Measurements from ENCODE around the gene TMEM165. TPM values are rescaled to one million over a fixed set of nuclear protein-coding genes. Genes with fewer than 3 reads are reported as not detected.

Gene TMEM165
- total and polyA plus RNA-seq, 9 of the 15 experiments (the other 6 are each of a cell fraction or from before 2014, with no cell fraction given), result 21.3 to 145 (median 96.8) TPM

DNA sequence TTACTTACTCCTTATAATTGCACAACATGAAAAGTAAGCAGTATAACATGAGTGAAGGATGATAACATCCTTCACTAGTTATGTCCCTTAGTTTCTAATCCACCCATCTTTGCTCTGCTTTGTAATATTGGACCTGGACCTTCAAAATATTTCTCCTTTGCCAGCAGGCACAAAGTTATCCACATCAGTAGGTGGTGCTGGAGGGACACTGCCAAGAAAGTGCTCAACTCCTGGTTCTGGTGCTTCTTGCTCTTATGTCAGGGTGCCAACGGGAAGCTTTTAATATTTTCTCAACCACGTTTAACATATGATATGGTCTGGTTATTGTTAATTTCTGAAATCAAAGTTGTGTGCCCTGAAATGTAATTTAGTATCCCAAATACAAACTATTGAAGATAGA, 49.1 kb downstream of the TMEM165 start (continued):
- TF ChIP-seq, protein P1, sequence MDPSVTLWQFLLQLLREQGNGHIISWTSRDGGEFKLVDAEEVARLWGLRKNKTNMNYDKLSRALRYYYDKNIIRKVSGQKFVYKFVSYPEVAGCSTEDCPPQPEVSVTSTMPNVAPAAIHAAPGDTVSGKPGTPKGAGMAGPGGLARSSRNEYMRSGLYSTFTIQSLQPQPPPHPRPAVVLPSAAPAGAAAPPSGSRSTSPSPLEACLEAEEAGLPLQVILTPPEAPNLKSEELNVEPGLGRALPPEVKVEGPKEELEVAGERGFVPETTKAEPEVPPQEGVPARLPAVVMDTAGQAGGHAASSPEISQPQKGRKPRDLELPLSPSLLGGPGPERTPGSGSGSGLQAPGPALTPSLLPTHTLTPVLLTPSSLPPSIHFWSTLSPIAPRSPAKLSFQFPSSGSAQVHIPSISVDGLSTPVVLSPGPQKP (CRISPR knock-in tag; IDR thresholded peaks at IDR 0.05), result no peak

DNA sequence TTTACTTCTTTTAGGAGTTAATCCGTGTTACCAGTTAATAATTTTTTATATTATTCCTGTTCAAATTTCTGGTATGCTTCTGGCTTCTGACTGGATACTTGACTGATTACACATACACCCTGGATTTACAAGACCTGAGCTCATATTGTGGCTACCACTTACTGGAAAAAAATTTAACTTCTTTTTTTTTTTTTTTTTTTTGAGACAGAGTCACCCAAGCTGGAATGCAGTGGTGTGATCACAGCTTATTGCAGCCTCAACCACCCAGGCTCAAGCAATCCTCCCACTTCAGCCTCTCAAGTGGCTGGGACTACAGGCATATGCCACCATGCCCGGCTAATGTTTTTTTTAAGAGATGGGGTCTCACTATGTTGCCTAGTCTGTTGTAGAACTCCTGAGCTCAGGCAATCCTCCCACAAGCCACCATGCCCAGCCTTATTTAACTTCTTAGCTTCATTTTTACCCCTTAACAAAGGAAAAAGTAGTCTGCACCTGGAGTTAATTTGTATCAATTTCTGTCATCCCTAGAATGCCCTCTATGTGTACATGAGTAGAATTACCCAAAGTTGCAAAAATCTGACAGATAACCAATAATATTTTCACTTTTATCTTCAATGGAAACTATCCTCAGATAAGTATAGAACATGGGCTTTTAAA, 50.3 kb downstream of the TMEM165 start:
- WGBS (ENCODE audit: insufficient coverage, low coverage, missing lambda C conversion rate), result 88% methylated on average over 2 of the region's 2 CpGs
- Histone ChIP-seq H3K36me3 (ENCODE audit: control insufficient read depth, insufficient read depth, low read length) (peaks cover 75% of the 10 kb centered on the region; the same call in 2 of the 3 replicates), H3K9ac (ENCODE audit: insufficient read depth in 1 of 2, low read depth in 2 of 2, low read length in 2 of 2) (no peak overlapping the region), H3K27me3 (ENCODE audit: control insufficient read depth in 2 of 2, insufficient read depth in 2 of 2, low read length in 2 of 2) (no peaks in the 10 kb centered on the region), H4K20me1 (replicated peaks; ENCODE audit: control insufficient read depth, insufficient read depth, low read length) (no peaks in the 10 kb centered on the region), H3K4me1 (replicated peaks in 1 of 2; ENCODE audit: control insufficient read depth in 2 of 2, insufficient read depth in 2 of 2, low read length in 2 of 2) (no peaks in the 10 kb centered on the region), H3K79me2 (ENCODE audit: control insufficient read depth, insufficient read depth, low read length) (no peaks in the 10 kb centered on the region), H3K4me3 (no peak overlapping the region), H3K9me1 (ENCODE audit: control insufficient read depth, insufficient read depth, low read length) (no peaks in the 10 kb centered on the region), H3K27ac (ENCODE audit: extremely low read depth, low read depth, low read length) (no peak overlapping the region), H2AFZ (ENCODE audit: low read depth, low read length) (no peak overlapping the region), H3K4me2 (ENCODE audit: insufficient read depth, low read length) (no peak overlapping the region), H3K9me3 (replicated peaks; ENCODE audit: control insufficient read depth, insufficient read depth, low read depth, low read length) (no peaks in the 10 kb centered on the region)
- intact Hi-C loops (cut with micrococcal nuclease), result loop anchor here (10.0 kb wide), 1 partner anchor 101 kb away; the partner anchor contains the start of gene SRD5A3
- FAIRE-seq (no peak), DNase-seq (ENCODE audit: extremely low read depth in 1 of 4, low spot score in 3 of 4) (no peak), ATAC-seq (no peak)
- in situ Hi-C loops (cut with MboI), result no loop called here
- ChIA-PET CTCF (ENCODE audit: low intra/inter-chr PET ratio) (interaction anchor here (1.6 kb wide), 1 partner anchor 292 kb away, joined by 5 read pairs; no protein-coding TSS in a partner anchor), POLR2A (interaction anchor here (0.9 to 1.1 kb wide), 2 partner anchors 9 to 10 kb away, joined by 3 to 4 read pairs; no protein-coding TSS in a partner anchor)
- BruUV-seq (replicated peaks), result no TSS peak
- TF ChIP-seq HCFC1 (IDR thresholded peaks at IDR 0.05; ENCODE audit: low read depth, low read length), result no peak
- no peak for TF ChIP-seq ZNF3 (CRISPR knock-in tag; IDR thresholded peaks at IDR 0.05)
- TF ChIP-seq, protein P2, sequence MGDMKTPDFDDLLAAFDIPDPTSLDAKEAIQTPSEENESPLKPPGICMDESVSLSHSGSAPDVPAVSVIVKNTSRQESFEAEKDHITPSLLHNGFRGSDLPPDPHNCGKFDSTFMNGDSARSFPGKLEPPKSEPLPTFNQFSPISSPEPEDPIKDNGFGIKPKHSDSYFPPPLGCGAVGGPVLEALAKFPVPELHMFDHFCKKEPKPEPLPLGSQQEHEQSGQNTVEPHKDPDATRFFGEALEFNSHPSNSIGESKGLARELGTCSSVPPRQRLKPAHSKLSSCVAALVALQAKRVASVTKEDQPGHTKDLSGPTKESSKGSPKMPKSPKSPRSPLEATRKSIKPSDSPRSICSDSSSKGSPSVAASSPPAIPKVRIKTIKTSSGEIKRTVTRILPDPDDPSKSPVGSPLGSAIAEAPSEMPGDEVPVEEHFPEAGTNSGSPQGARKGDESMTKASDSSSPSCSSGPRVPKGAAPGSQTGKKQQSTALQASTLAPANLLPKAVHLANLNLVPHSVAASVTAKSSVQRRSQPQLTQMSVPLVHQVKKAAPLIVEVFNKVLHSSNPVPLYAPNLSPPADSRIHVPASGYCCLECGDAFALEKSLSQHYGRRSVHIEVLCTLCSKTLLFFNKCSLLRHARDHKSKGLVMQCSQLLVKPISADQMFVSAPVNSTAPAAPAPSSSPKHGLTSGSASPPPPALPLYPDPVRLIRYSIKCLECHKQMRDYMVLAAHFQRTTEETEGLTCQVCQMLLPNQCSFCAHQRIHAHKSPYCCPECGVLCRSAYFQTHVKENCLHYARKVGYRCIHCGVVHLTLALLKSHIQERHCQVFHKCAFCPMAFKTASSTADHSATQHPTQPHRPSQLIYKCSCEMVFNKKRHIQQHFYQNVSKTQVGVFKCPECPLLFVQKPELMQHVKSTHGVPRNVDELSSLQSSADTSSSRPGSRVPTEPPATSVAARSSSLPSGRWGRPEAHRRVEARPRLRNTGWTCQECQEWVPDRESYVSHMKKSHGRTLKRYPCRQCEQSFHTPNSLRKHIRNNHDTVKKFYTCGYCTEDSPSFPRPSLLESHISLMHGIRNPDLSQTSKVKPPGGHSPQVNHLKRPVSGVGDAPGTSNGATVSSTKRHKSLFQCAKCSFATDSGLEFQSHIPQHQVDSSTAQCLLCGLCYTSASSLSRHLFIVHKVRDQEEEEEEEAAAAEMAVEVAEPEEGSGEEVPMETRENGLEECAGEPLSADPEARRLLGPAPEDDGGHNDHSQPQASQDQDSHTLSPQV (IDR thresholded peaks at IDR 0.05), result no peak
- TF ChIP-seq BMI1 (IDR thresholded peaks at IDR 0.05; ENCODE audit: low read length), result no peak
- no peak for TF ChIP-seq POLR3G (IDR thresholded peaks at IDR 0.05; ENCODE audit: extremely low read depth, insufficient read length, insufficient replicate concordance)
- no peak for TF ChIP-seq ZNF143 (CRISPR knock-in tag; IDR thresholded peaks at IDR 0.05)
